Stimulated activated naive CD8-positive, alpha-beta T cell treated with anti-CD3 and anti-CD28 coated beads, Interleukin-15, amount 100 ng/mL, for 72 hours (primary cell): Measurements from ENCODE around the gene LCN10.
"Not testable (repeated sequence)": the region's sequence is repeated elsewhere in the genome, so short reads cannot be mapped to it uniquely, and the experiment has no call there.

Experiments used
- ATAC-seq: fragments of 150-1000 bp; cut with Tn5 transposase; 2 replicates; pipeline ENCODE4 v1.10.0; 2021; ENCODE audit warnings: mild to moderate bottlenecking, moderate library complexity
- DNase-seq, 2 donors: peaks; one replicate each; pipeline ENCODE4 v3.0.0; 2021 to 2022
- H3K27ac Mint-ChIP-seq, 2 donors: one replicate each; pipeline ENCODE4 v1.8.0; 2022; ENCODE audit warnings: mild to moderate bottlenecking in 2 of 2, mixed read lengths in 2 of 2, moderate library complexity in 2 of 2
- H3K27me3 Mint-ChIP-seq: one replicate; pipeline ENCODE4 v1.8.0; 2022; ENCODE audit warnings: mixed read lengths
- H3K4me1 Mint-ChIP-seq: one replicate; pipeline ENCODE4 v1.8.0; 2022; ENCODE audit warnings: mild to moderate bottlenecking, mixed read lengths
- H3K4me3 Mint-ChIP-seq, 2 donors: one replicate each; pipeline ENCODE4 v1.8.0; 2022; ENCODE audit warnings: mild to moderate bottlenecking in 2 of 2, mixed read lengths in 2 of 2, moderate library complexity in 1 of 2
- H3K9me3 Mint-ChIP-seq, 2 donors: one replicate each; pipeline ENCODE4 v1.8.0; 2022; ENCODE audit warnings: mixed read lengths in 2 of 2

Gene LCN10

GRCh38 chr9:136742591-136743391 lies at the start of gene LCN10:
TSS of gene LCN10 (minus strand) at chr9:136742940. CDS start at chr9:136742903, 37 bp downstream.
- Mint-ChIP-seq H3K4me1 (peaks cover 42% of the 10 kb centered on the region), H3K4me3 (peak within 1 kb of the TSS; percentile 71 to 80), H3K9me3 (no peaks in the 10 kb centered on the region), H3K27ac (peak within 1 kb of the TSS in 1 of 2 donors; percentile 27), H3K27me3 (peaks cover 26% of the 10 kb centered on the region)
- DNase-seq, result no peak
- no peak for ATAC-seq

GRCh38 chr9:136791516-136792276 lies 49.0 kb upstream of the LCN10 start:
- Mint-ChIP-seq H3K27ac (peak overlapping the region; percentile 88 to 89), H3K4me1 (peaks cover 59% of the 10 kb centered on the region), H3K27me3 (no peaks in the 10 kb centered on the region), H3K9me3 (no peaks in the 10 kb centered on the region), H3K4me3 (peak overlapping the region; percentile 88 to 92)
- ATAC-seq (peak; percentile 46), DNase-seq (peak; percentile 69 to 74)

GRCh38 chr9:136790640-136791515 lies 48.1 kb upstream of the LCN10 start, which contains the start of gene TMEM141:
TSS of gene TMEM141 (plus strand) at chr9:136791344. CDS start at chr9:136791371, 27 bp downstream.
- peaks cover 51% of the 10 kb centered on the region for H3K4me1 Mint-ChIP-seq
- no peaks in the 10 kb centered on the region for H3K9me3 Mint-ChIP-seq
- peak within 1 kb of the TSS; percentile 88 to 92 for H3K4me3 Mint-ChIP-seq
- no peaks in the 10 kb centered on the region for H3K27me3 Mint-ChIP-seq
- peak; percentile 100 for DNase-seq
- H3K27ac Mint-ChIP-seq, result peak within 1 kb of the TSS; percentile 88 to 90
- peak; percentile 91 for ATAC-seq

- H3K27me3 Mint-ChIP-seq, result no peaks in the 10 kb centered on the region
- H3K27ac Mint-ChIP-seq, result no peak overlapping the region
- H3K4me3 Mint-ChIP-seq, result no peak overlapping the region
- peaks cover 42% of the 10 kb centered on the region for H3K4me1 Mint-ChIP-seq
- no peaks in the 10 kb centered on the region for H3K9me3 Mint-ChIP-seq
- ATAC-seq (no peak), DNase-seq (no peak)
These were observed 46.8 kb upstream of the LCN10 start for GRCh38 chr9:136789523-136789937.

- H3K27me3 Mint-ChIP-seq, DNase-seq, ATAC-seq, H3K9me3 Mint-ChIP-seq: not testable (repeated sequence)
- H3K27ac Mint-ChIP-seq, result peak overlapping the region in 1 of 2 donors; percentile 56
- H3K4me3 Mint-ChIP-seq, result peak overlapping the region; percentile 20 to 57
- peaks cover 46% of the 10 kb centered on the region for H3K4me1 Mint-ChIP-seq
These were observed 46.1 kb upstream of the LCN10 start for GRCh38 chr9:136788644-136789522.

- H3K27ac Mint-ChIP-seq, result no peak overlapping the region
- no peaks in the 10 kb centered on the region for H3K9me3 Mint-ChIP-seq
- peaks cover 47% of the 10 kb centered on the region for H3K4me1 Mint-ChIP-seq
- DNase-seq (peak; percentile 77 to 83), ATAC-seq (peak; percentile 18)
- H3K27me3 Mint-ChIP-seq, result no peaks in the 10 kb centered on the region
- H3K4me3 Mint-ChIP-seq, result peak overlapping the region; percentile 52 to 57
These were observed 45.1 kb upstream of the LCN10 start for GRCh38 chr9:136787690-136788400.

GRCh38 chr9:136786983-136787382 lies 44.2 kb upstream of the LCN10 start:
- peaks cover 40% of the 10 kb centered on the region for H3K4me1 Mint-ChIP-seq
- not testable (repeated sequence) for H3K4me3 Mint-ChIP-seq, ATAC-seq, H3K27me3 Mint-ChIP-seq, DNase-seq, H3K27ac Mint-ChIP-seq, H3K9me3 Mint-ChIP-seq

- H3K27ac Mint-ChIP-seq, result no peak overlapping the region
- no peaks in the 10 kb centered on the region for H3K27me3 Mint-ChIP-seq
- ATAC-seq (no peak), DNase-seq (no peak)
- no peaks in the 10 kb centered on the region for H3K9me3 Mint-ChIP-seq
- peaks cover 36% of the 10 kb centered on the region for H3K4me1 Mint-ChIP-seq
- H3K4me3 Mint-ChIP-seq, result no peak overlapping the region
These were observed 43.7 kb upstream of the LCN10 start for GRCh38 chr9:136786451-136786850.

- H3K27ac Mint-ChIP-seq, ATAC-seq, H3K9me3 Mint-ChIP-seq, DNase-seq, H3K4me3 Mint-ChIP-seq, H3K27me3 Mint-ChIP-seq: not testable (repeated sequence)
- H3K4me1 Mint-ChIP-seq, result peaks cover 36% of the 10 kb centered on the region
These were observed 43.0 kb upstream of the LCN10 start for GRCh38 chr9:136785565-136786355.

- Mint-ChIP-seq H3K27ac (no peak overlapping the region), H3K4me3 (no peak overlapping the region), H3K4me1 (peaks cover 30% of the 10 kb centered on the region), H3K27me3 (peaks cover 1% of the 10 kb centered on the region), H3K9me3 (no peaks in the 10 kb centered on the region)
- DNase-seq (no peak), ATAC-seq (no peak)
These were observed 42.2 kb upstream of the LCN10 start for GRCh38 chr9:136784997-136785361.

- ATAC-seq (no peak), DNase-seq (no peak)
- Mint-ChIP-seq H3K4me3 (no peak overlapping the region), H3K27me3 (peaks cover 7% of the 10 kb centered on the region), H3K4me1 (peaks cover 28% of the 10 kb centered on the region), H3K27ac (no peak overlapping the region), H3K9me3 (no peaks in the 10 kb centered on the region)
These were observed 41.7 kb upstream of the LCN10 start for GRCh38 chr9:136784249-136784996.

- DNase-seq, result no peak
- Mint-ChIP-seq H3K4me3 (no peak overlapping the region), H3K4me1 (peaks cover 11% of the 10 kb centered on the region), H3K27me3 (peaks cover 26% of the 10 kb centered on the region), H3K9me3 (no peaks in the 10 kb centered on the region), H3K27ac (no peak overlapping the region)
- ATAC-seq, result no peak
These were observed 39.7 kb upstream of the LCN10 start for GRCh38 chr9:136782452-136782851.

- Mint-ChIP-seq H3K27ac (no peak overlapping the region), H3K27me3 (peaks cover 27% of the 10 kb centered on the region), H3K9me3 (no peaks in the 10 kb centered on the region), H3K4me3 (no peak overlapping the region), H3K4me1 (peaks cover 8% of the 10 kb centered on the region)
- no peak for DNase-seq
- ATAC-seq, result no peak
These were observed 37.1 kb upstream of the LCN10 start for GRCh38 chr9:136779808-136780207.
